DLD1 (cell line): ENCODE results near the gene SELENOO.

Experiments used
- in situ Hi-C: cut with HindIII; loops from 2 replicates; pipeline ENCODE4 v1.10.0; 2017; ENCODE audit warnings: low sequenced_read_pairs

SELENOO gene

DNA sequence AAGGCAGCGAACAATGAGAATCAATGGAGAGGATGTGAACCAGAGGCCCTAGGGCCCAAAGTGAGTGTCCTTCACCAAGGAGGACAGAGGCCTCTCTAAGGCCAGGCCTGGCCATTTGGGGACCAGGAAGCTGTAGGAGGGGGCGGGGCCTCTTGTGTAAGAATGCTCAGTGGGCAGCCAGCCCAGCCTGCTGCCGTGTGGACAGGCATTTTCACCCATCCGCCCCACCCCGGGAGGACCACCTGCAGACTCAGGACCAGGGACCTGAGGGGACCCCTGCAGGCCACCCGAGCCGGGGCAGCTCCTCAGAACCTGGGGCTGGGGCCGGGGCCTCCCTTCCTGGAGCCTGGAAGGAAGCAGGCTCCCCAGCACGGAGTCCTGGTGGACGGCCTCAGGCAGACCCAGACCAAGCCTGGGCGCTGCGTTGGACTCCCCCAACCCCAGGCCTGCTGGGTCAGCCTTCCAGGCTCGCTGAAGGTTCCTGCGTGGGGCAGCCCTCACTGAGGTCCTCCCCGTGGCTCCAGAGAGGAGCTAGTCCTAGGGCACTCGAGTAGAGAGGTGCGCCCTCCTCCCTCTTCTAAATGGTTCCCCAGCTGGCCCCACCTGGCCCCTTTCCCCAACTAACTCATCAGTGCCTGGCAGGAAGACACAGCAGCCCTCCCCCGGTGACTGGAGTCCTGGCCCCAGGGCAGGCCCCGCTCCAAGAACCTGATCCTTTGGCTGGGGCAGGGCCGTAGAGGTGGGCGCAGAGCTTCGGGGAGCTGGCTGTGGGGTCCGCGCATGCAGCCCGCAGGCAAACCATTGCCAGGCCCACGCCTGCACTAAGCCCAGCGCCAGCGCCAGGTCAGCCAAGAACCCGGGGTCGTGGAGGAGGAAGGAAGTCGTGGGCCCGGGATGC is 16.6 kb upstream of the SELENOO start:
- in situ Hi-C loops: no loop called here

DNA sequence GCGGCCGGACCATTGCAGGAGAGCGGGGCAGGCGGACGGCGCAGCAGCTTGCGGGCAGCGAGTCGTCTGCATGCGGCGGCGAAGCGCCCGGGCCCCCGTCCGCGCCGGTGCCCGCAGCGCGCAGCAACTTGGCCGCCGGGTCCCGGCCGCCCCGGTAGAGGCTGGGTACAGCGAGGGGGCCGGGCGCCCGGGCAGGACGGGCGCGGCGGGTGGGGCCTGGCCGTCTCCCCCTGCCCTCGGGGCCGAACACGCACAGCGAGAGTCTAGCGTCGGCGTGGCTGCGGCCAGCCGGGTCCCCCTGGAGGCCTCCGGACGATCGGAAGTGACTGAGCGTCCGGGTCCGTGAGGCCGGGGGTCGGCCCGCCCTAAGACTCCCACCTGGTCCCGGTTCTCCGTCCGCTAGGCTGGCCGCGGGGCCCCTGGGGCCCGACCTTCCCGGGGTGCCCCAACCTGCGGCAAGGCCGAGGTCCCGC is 15.9 kb upstream of the SELENOO start:
- in situ Hi-C loops: no loop called here

- in situ Hi-C loops: no loop called here
Measured at GRCh38 chr22:50185375-50186087, 15.3 kb upstream of the SELENOO start, which contains the start of gene TRABD. TSS of gene TRABD (plus strand) at chr22:50185913. CDS start at chr22:50193061, 7,148 bp downstream.

GRCh38 chr22:50186181-50186714 is 14.6 kb upstream of the SELENOO start:
- in situ Hi-C loops: no loop called here

DNA sequence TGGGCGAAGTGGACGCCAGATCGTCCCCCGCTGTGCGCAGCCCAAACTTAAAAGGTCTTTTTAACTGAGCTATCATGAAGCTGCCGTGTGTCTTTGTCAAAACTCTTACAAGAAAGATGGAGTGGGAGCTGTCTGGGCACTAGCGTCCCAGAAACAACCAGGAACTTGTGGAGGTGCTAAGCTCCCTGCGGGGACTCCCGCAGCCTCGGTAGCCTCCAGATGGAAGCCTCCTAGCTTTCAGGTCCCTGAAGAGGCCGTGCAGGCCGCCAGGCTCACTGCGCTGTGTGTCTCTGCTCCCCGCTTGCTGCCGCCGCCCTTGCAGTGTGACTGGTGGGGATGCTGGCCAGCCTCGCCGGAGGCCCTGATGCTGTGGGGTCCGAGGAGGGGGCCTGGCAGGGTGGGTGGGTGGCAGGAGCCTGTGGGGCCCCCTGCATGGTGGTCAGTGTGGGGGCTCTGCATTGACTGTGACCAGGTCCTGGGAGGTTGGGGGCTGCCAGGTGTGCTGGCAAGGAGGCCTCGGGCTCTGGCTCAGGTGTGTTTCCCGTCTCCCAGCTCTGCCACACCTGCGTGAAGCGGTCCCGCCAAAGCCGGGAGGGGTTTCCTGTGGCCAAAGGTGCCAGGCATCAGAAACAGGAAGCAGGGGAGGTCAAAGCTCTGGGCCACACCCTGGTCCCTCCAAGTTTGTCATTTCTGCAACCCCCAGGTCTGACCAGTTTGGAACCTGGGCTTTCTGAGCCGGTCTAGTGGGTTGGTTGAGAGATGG is 13.9 kb upstream of the SELENOO start:
- in situ Hi-C loops: no loop called here

- in situ Hi-C loops: no loop called here
Measured at GRCh38 chr22:50188356-50188755, 12.5 kb upstream of the SELENOO start.

DNA sequence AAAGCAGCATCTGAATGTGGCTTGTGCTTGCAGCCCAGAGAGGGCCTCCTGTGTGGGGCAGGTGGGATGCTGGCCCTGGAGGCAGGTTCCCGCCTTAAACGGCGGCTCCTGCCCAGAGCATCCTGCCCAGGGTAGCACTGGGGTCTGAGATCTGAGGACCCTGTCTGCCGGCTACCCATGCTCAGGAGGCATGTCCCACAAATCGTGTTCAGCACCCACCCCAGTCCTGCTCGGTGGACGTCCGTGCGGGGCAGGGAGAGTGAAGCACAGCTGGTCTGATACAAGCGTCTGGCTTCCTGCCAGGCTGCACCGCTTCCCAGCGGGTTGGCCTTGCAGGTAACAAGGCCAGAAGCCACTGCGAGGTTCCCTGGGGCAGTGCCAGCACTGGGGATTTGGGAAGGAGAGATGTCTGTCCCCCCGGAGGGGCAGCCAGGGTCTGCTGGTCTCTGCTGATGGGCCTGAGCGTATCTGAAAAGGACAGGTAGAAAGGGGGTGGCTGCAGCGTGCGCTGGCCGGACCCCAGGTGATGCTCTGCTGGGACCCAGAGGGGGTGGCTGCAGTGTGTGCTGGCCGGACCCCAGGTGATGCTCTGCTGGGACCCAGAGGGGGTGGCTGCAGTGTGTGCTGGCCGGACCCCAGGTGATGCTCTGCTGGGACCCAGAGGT is 11.5 kb upstream of the SELENOO start:
- in situ Hi-C loops: no loop called here

- in situ Hi-C loops: no loop called here
Measured at GRCh38 chr22:50189849-50190181, 11.0 kb upstream of the SELENOO start.

DNA sequence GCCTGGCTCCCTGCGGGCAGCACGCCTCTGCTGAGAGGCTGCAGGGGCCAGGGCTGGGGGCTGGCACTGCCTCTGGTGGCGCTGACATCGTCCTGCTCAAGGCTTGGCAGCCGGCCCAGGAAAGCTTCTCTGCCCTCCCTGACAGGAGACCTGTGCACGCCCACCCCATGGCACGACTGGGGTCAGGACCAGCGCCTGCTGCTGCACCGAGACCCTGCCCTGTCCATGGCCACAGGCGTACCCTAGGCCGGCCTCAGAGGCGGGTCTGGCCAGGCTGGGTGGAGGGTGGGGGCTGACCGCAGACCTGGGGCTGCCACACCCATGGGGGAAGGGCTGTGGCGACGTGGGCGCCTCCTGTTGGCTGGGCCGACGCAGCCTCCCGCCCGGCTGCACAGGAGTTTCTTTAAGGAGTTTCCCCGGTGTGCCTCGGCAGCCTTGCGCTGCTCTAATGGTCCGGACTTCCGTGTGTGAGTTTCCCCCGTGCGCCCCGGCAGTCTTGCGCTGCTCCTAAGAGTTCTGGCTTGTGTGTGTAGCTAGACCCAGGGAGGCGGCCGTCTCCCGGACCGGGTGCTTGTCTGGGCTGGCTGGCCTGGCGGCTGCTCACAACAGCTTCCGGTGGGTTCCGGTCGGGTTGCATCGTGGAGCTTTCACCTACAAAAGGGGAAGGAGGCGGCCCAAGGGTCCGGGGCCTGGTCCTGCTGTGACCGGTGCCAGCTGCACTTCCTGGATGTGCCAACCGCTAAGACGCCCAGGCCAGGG is 10.4 kb upstream of the SELENOO start:
- in situ Hi-C loops: no loop called here

GRCh38 chr22:50190941-50191741 is 9.7 kb upstream of the SELENOO start:
- in situ Hi-C loops: no loop called here

- in situ Hi-C loops: no loop called here
Measured at GRCh38 chr22:50192436-50193204, 8.2 kb upstream of the SELENOO start.

- in situ Hi-C loops: no loop called here
Measured at GRCh38 chr22:50193621-50194020, 7.2 kb upstream of the SELENOO start.

DNA sequence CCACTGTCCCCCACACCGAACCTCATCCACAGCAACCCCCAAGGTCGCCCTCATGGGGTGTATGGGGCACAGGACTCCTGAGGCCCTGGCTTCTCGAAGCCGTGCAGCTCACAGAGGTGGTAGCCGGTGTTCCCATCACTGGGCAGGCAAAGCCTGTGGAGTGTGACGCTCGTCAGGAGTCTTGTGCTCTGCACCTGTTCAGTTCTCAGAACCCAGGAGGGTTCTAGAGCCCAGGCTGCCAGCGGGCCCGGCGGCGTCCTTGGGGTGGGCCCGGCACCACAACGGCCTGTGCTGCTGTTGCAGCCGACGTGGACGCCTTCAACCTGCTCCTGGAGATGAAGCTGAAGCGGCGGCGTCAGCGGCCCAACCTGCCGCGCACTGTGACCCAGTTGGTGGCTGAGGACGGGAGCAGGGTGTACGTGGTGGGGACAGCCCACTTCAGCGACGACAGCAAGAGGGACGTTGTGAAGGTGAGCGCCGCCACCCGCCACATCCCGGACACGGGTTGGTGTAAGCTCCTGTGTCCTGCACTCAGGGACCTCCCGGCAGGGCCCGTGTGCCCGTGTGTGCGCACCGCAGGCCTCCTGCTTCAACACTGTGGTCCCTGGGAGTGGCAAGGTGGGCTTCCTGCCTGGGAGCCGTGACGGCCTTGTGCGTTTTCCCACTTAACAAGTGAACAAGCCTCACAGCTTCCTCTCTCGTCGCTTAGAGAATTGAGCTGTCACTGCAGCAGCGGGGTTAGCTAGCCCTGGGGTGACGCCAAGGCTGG is 6.6 kb upstream of the SELENOO start:
- in situ Hi-C loops: no loop called here

DNA sequence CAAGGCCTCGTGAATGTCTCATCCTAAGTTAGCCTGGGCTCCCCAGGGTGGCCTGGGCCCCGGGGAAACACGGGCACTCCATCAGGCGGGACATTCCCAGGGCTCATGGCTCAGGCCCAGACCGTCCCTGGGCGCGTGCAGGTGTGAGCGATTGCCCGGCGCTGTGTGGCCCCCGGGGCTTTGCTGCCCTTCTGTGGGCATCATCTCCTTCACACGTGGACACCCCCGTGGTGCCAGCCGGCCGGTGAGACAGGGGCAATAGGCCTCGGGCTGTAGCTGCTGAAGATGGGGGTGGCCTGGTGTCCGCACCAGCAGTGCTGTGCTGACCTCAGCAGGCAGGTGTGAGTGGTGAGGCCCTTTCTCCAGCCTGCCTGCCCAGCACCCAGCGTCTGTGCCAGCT is 4.6 kb upstream of the SELENOO start:
- in situ Hi-C loops: no loop called here

- in situ Hi-C loops: no loop called here
Measured at GRCh38 chr22:50197000-50197800, 3.6 kb upstream of the SELENOO start.

DNA sequence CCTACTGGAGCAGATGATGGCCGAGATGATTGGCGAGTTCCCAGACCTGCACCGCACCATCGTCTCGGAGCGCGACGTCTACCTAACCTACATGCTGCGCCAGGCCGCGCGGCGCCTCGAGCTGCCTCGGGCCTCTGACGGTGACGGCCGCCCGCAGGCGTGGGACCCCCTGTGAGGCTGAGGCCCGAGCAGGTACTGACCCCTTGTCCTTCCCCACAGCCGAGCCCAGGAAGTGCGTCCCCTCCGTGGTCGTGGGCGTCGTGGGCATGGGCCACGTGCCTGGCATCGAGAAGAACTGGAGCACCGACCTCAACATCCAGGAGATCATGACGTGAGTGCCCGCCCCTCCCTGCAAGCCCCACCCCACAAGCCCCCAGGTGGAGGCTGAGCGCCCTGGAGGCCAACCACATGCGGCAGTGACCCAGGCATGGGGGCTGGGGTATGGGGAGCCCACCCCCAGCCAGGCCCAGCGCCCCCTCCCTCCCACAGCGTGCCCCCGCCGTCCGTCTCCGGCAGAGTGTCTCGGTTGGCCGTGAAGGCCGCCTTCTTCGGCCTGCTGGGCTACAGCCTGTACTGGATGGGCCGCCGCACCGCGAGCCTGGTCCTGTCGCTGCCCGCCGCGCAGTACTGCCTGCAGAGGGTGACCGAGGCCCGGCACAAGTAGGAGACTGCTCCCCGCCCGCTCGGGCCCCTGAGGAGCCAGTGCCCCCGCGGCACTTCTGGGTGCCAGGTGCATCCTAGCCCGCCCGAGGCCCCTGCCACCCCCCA is 2.8 kb upstream of the SELENOO start:
- in situ Hi-C loops: no loop called here
